Measurements from ENCODE around the gene ITGAX.
"Not testable (repeated sequence)": the region's sequence is repeated elsewhere in the genome, so short reads cannot be mapped to it uniquely, and the experiment has no call there.

DNA sequence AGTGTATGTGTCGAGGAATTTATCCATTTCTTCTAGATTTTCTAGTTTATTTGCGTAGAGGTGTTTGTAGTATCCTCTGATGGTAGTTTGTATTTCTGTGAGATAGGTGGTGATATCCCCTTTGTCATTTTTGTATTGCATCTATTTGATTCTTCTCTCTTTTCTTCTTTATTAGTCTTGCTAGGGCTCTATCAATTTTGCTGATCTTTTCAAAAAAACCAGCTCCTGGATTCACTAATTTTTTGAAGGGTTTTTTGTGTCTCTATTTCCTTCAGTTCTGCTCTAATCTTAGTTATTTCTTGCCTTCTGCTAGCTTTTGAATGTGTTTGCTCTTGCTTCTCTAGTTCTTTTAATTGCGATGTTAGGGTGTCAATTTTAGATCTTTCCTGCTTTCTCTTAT is 46.6 kb upstream of the ITGAX start:
- TF ChIP-seq, protein P1, sequence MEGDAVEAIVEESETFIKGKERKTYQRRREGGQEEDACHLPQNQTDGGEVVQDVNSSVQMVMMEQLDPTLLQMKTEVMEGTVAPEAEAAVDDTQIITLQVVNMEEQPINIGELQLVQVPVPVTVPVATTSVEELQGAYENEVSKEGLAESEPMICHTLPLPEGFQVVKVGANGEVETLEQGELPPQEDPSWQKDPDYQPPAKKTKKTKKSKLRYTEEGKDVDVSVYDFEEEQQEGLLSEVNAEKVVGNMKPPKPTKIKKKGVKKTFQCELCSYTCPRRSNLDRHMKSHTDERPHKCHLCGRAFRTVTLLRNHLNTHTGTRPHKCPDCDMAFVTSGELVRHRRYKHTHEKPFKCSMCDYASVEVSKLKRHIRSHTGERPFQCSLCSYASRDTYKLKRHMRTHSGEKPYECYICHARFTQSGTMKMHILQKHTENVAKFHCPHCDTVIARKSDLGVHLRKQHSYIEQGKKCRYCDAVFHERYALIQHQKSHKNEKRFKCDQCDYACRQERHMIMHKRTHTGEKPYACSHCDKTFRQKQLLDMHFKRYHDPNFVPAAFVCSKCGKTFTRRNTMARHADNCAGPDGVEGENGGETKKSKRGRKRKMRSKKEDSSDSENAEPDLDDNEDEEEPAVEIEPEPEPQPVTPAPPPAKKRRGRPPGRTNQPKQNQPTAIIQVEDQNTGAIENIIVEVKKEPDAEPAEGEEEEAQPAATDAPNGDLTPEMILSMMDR (IDR thresholded peaks at IDR 0.05): not testable (repeated sequence)
- not testable (repeated sequence) for TF ChIP-seq POLR2A (IDR thresholded peaks at IDR 0.05)
